Measurements from ENCODE around the gene ADRB1. TPM values are rescaled to one million over a fixed set of nuclear protein-coding genes. Genes with fewer than 3 reads are reported as not detected.

Gene ADRB1
- total RNA-seq, 1 donor from 2014 or later, result 35.6 TPM

DNA sequence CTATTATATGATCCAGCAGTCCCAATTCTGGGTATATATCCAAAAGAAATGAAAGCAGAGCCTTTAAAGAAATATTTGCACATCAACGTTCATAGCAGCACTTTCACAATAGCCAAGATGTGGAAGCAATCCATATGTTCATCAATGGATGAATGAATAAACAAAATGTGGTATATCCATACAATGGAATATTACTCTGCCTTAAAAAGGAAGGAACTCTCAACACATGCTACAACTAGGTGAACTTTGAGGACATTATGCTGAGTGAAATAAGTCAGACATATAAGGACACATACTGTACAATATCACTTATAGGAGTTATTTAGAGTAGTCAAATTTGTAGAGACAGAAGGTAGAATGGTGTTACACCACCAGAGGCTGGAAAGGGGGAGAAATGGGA, 28.0 kb upstream of the ADRB1 start:
- TF ChIP-seq, protein P1, sequence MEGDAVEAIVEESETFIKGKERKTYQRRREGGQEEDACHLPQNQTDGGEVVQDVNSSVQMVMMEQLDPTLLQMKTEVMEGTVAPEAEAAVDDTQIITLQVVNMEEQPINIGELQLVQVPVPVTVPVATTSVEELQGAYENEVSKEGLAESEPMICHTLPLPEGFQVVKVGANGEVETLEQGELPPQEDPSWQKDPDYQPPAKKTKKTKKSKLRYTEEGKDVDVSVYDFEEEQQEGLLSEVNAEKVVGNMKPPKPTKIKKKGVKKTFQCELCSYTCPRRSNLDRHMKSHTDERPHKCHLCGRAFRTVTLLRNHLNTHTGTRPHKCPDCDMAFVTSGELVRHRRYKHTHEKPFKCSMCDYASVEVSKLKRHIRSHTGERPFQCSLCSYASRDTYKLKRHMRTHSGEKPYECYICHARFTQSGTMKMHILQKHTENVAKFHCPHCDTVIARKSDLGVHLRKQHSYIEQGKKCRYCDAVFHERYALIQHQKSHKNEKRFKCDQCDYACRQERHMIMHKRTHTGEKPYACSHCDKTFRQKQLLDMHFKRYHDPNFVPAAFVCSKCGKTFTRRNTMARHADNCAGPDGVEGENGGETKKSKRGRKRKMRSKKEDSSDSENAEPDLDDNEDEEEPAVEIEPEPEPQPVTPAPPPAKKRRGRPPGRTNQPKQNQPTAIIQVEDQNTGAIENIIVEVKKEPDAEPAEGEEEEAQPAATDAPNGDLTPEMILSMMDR (IDR thresholded peaks at IDR 0.05), result no peak

DNA sequence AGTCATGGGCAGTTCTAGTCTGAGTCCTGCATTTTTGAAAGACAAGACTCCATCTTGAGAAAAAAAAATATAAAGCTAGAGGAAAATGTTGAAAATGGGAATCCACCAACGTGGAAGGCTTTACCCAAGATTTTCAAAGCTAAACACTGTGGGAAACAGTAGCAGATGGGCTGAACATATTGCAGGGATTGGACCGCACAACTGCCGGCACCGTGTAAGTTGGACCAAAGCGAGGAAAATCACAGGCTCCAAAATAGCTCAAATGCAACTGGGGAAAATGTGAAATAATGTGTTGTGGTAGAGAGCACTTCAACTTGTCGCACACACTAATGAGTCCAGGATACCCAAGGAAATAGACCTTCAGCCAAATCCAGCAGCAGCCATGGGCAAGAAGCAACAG, 26.4 kb upstream of the ADRB1 start:
- H3K4me3 ChIP-seq, result no peak overlapping the region
- no peak for ATAC-seq
- intact Hi-C loops (cut with DNase I), result no loop called here

More for the DNA sequence above, 28.0 kb upstream of the ADRB1 start:
- DNase-seq (no peak), ATAC-seq (no peak)
- Histone ChIP-seq H3K27me3 (ENCODE audit: low read depth) (no peaks in the 10 kb centered on the region), H3K9me3 (no peaks in the 10 kb centered on the region), H3K36me3 (no peaks in the 10 kb centered on the region), H3K27ac (no peak overlapping the region), H3K4me1 (no peaks in the 10 kb centered on the region), H3K4me3 (no peak overlapping the region)
- intact Hi-C loops (cut with DNase I), result no loop called here

DNA sequence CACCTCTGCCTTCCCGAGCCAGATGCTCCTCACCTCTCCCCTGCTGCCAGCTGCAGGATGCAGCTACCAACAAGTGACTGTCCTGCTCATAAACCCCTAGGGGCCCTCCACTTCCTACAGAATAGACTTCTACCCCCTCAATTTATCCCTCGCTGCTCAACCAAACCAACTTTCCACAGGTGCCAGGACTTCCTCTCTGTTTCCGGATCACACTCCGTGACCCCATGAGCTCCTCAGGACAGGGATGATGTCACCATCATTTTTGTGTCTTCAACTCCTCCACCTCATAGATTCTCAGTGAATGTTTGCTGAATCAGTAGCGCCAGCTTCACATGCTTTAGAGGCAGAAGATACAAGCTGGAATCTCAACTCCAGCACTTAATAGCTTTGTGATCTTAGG, 25.8 kb upstream of the ADRB1 start:
- TF ChIP-seq, protein P1 (IDR thresholded peaks at IDR 0.05), result no peak
- H3K9me3 ChIP-seq, result no peaks in the 10 kb centered on the region
- no peaks in the 10 kb centered on the region for H3K27me3 ChIP-seq (ENCODE audit: low read depth)
- intact Hi-C loops (cut with DNase I), result no loop called here
- no peaks in the 10 kb centered on the region for H3K4me1 ChIP-seq
- no peak overlapping the region for H3K4me3 ChIP-seq
- no peaks in the 10 kb centered on the region for H3K36me3 ChIP-seq
- DNase-seq, result no peak
- no peak overlapping the region for H3K27ac ChIP-seq
- ATAC-seq, result no peak

More for the DNA sequence above, 26.4 kb upstream of the ADRB1 start:
- TF ChIP-seq, protein P1 (IDR thresholded peaks at IDR 0.05), result no peak
- no peaks in the 10 kb centered on the region for H3K36me3 ChIP-seq
- no peak overlapping the region for H3K27ac ChIP-seq
- no peaks in the 10 kb centered on the region for H3K4me1 ChIP-seq
- no peaks in the 10 kb centered on the region for H3K27me3 ChIP-seq (ENCODE audit: low read depth)
- no peak for DNase-seq
- H3K9me3 ChIP-seq, result no peaks in the 10 kb centered on the region

DNA sequence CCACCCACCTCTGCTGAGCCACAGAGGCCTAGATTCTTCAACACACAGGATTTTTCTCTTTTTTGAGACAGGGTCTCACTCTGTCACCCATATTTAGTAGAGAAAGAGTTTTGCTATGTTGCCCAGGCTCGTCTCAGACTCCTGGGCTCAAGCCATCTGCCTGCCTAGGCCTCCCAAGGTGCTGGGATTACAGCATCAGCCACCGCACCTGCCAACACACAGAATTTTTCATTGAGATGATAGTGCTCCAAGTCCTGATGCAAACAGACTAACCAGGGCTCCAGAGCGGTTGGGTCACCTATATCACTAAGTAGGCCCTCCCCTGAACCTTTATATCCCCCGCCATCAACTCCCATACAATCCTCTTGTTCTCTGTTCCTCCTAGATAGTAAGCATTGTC, 24.4 kb upstream of the ADRB1 start:
- no peaks in the 10 kb centered on the region for H3K27me3 ChIP-seq (ENCODE audit: low read depth)
- DNase-seq (no peak), ATAC-seq (no peak)
- no peaks in the 10 kb centered on the region for H3K36me3 ChIP-seq
- TF ChIP-seq, protein P1 (IDR thresholded peaks at IDR 0.05), result no peak
- H3K9me3 ChIP-seq, result no peaks in the 10 kb centered on the region
- no peak overlapping the region for H3K4me3 ChIP-seq
- intact Hi-C loops (cut with DNase I), result no loop called here
- H3K27ac ChIP-seq, result no peak overlapping the region
- H3K4me1 ChIP-seq, result peaks cover 6% of the 10 kb centered on the region

DNA sequence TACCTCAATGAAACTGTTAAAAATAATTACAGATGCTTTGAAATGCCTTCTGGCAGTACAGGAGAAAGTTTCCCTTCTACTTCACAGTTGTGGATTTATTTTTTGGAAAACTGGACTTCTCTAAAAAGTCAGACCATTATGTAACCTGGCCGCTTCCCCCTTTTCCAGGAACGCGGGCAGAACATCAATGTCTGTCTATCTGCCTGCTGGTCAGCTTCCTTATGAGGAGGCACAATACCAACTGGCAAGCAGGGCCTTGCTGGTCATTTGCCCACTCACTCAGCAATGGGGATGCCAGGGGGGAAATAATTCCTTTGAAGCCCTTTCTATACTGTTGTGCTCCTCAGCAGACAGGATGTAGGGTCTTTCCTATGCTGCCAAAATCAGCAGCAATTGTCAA, 22.5 kb upstream of the ADRB1 start:
- ATAC-seq (no peak), DNase-seq (no peak)
- Histone ChIP-seq H3K36me3 (no peaks in the 10 kb centered on the region), H3K27me3 (ENCODE audit: low read depth) (no peaks in the 10 kb centered on the region), H3K4me1 (peaks cover 24% of the 10 kb centered on the region), H3K4me3 (no peak overlapping the region), H3K9me3 (no peaks in the 10 kb centered on the region), H3K27ac (no peak overlapping the region)
- intact Hi-C loops (cut with DNase I), result no loop called here
- TF ChIP-seq, protein P1 (IDR thresholded peaks at IDR 0.05), result no peak
